ENCODE results near the gene TCF7L1.
A peak's percentile ranks its signal among the peaks of the same experiment; 100 is the strongest.
"Not testable (repeated sequence)": the region's sequence is repeated elsewhere in the genome, so short reads cannot be mapped to it uniquely, and the experiment has no call there.

Gene TCF7L1

DNA sequence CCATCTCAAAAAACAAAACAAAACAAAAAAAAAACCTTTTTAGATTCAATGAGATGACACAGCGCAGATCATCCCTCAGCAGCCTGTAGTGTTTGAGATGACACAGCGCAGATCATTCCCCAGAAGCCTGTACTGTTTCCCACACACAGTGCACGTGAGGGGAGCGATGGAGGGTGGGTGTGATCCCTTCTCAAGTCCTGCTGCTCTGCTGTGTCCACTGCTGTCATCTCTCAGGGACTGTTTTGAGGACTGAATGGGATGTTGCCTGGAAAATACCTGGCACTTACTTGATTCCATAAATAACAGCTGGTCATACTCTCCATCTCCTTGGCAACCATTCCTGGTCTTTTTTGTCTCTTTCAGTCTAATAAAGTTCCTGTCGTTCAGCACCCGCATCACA is 168.9 kb downstream of the TCF7L1 start:
- DNase-seq = no peak

DNA sequence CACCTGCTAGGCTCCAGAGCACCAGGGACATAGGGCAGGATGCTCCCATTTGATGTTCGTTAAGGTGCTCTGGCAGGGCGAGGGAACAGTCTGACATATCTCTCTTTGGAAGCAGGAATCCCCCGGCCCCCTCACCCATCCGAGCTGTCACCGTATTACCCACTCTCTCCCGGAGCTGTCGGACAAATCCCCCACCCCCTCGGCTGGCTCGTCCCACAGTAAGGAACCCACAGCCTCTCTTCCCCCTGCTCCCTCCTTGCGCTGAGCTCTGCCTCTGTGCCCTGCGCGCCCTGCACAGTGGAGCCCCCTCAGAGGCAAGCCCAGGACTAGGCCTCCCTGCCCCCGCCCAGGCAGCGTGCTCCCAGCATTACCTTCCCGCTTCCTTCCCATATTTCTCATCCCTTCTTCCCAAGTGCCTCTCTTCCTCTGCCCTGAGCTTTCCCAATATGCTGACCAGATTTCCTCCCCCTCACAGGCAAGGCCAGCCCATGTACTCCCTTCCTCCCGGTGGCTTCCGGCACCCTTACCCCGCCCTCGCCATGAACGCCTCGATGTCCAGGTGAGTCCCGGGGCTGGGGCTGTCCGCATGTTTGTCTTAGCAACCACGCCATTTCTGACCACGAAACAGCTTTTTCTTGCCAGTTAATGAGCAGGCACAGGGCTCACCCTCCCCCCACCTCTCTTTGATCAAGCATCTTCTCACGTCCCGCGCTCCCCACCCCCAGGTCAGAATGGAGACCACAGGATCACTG is 170.8 kb downstream of the TCF7L1 start:
- no peak for DNase-seq

DNA sequence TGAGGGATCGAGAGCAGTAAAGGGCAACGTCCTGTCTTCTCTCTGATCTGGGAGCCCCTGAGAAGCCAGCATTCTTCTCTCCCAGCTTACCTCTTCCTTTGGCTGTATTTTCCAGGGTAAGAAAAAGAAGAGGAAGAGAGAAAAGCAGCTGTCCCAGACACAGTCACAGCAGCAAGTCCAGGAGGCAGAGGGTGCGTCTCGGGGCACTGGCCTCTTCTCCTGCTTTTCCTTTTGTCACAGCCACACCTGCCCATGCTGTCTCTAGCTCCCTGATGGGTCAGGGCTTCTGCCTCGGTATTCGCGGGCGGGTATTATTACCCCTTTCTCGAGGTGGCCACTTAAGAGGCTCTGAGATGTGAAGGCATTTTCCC is 174.3 kb downstream of the TCF7L1 start:
- DNase-seq = no peak

DNA sequence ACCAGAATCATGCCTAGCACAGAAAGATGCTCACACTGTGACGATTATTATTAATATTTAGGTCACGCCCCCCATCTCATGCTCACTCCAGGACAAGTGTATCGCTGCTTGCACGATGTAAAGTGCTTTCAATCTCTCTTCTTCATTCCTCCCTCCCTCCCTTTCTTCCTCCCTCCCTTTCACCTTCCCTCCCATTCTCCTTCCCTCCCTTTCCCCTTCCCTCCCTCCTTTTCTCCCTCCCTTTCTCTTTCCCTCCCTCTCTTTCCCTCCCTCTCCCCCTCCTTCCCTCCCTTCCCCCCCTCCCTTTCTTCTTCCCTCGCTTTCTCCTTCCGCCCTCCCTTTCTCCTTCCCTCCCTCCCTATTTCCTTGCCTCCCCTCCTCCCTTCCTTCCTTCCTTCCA is 175.0 kb downstream of the TCF7L1 start:
- no peak for DNase-seq

DNA sequence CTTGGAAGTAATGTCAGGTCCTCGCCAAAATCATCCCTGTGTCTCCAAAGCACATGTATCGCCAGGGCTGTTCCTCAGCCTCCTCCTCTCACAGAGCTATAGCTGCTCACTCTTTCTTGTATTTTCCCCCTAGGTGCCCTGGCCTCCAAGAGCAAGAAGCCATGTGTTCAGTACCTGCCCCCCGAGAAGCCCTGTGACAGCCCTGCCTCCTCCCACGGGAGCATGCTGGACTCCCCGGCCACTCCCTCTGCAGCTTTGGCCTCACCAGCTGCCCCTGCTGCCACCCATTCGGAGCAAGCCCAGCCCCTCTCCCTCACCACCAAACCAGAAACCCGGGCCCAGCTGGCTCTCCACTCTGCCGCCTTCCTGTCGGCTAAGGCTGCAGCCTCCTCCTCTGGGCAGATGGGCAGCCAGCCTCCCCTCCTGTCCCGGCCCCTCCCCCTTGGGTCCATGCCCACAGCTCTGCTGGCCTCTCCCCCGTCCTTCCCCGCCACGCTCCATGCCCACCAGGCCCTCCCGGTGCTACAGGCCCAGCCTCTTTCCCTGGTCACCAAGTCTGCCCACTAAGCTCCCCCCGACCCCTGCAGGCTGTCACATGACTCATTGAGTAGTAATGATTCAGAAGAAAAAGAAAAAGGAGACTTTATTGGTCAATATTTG is 175.8 kb downstream of the TCF7L1 start:
- no peak for DNase-seq

DNA sequence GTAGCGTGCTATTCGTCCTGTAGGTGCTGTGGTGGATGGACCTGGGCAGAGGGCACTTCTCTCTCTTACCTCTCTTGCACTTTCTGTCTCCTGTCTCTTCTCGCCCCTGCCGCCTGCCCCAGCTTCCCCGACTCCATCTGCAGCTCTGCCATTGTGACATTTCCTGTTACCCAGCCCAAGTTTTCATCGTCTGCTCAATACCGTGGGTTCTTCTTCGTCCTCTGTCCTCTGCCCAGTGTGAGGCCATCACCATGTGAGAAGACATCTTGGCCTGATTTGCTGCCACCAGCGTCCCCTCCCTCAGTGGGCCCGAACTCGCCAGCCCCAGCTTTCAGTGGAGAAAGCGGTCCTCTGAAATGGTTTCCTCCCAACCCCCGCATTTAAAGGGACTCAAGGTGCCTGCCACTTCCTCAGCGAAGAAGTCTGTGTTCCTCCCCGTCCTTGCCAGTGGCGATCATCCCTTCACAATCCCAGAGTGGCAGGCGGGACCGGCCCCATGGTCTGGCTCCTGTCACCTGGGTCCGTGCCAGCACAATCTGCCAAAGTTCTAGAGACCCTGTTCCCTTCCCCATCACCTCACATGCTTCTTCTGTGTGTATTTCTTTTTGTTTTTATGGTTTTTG is 176.6 kb downstream of the TCF7L1 start:
- no peak for DNase-seq

DNA sequence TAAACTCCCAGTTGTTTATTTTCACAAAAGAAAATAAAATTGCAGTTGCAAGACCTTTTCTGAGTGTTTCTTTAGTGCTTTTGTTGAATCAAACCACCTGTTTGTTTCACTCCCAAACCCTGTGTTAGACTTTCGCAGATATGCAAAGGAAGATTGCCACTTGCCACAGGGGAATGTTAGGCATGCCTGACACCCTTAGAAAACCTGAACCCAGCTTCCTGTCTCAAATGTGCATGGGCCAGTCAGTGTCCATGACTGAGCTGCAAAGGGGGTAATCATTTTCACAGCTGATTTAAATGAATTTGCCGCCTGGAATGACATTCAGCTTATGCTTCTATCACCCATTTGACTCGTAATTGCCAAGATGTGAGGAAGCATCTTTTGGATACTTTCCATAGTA is 177.1 kb downstream of the TCF7L1 start:
- no peak for DNase-seq

DNA sequence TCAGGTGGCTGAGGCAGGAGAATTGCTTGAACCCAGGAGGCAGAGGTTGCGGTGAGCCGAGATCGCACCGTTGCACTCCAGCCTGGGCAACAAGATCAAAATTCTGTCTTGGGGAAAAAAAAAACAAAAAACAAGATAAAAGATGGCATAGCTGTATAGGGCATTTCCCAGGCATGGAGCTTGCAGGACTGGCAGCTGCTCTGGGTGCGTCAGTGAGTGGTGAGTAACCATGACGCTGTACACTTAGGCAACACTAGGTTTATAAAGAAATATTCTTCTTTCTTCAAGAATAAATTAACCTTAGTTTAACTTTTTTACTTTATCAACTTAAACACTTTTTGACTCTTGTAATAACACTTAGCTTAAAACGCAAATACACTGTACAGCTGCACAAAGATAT is 179.2 kb downstream of the TCF7L1 start:
- no peak for DNase-seq

DNA sequence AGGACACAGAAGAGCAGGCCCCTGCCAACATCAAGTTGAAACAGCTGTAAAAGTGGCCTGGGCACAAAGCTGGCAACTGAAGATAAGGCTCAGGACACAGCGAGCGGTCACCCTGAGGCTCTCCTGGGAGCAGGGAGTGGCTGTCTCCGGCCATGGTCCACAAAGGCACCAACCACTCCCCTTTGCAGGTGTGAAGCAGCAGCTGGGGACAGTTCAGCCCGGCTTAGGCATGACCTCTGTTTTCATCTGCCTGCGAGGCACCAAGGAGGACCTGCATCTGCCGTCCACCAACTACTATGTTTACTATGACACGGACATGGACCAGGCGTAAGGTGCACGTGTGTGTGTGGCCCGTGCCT is 181.7 kb downstream of the TCF7L1 start:
- DNase-seq = no peak

DNA sequence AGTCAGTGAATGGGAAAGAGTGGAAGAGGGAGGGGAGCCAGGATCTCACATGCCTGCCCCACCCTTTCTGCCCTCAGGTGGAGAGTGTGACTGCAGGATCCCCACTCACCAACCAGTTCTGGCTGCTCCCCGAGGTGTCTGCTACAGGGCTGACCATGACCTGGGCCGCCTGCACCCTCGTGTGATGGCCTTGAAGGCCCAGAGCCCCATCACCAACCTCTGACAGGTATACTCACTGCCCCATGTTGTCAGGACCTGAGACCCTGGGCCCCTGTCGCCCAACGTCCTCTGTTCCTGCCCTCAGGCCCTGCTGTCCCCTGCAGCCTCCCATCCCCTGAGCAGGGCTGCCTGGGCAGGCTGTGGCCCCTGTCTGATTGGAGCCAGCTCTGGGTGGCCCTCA is 182.7 kb downstream of the TCF7L1 start:
- not testable (repeated sequence) for DNase-seq

DNA sequence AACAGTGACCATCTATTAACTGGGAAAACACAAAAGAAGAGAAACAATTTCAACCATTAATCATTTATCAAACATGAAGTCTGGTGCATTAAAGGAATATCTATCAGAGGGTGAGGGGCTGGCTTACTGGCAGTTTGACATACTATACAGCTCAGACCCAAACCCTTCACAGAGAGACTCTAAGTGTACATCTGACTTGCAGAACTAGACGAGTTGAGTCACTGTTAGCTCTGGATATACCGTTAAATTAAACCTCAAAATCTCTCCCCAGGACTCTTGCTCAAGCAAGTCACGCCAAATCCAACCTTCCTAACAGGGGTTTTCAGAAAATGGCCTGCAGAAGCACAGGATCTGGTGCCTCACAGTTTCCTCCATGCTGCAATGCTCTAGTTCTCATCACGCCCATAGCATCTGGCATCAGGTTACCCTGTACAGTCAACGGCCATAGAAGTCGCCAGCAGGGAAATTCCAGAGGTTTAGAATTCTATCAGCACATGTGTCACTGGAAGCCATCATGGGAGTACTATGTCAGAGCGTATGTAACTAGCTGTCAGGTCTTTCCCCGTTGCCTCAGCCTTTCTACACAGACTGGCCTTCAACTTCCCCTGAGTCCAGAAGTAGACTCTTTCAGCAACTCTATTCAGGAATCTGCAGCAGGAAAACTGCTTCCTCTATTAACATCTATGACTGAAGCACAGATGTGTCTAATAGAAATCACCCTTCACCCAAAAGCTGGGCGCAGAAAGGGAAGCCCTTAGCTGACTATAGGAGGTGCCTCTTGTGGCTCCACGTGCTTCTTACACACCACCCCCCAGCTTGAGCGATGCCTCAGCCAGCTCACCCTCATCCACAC is 185.3 kb downstream of the TCF7L1 start:
- no peak for DNase-seq

DNA sequence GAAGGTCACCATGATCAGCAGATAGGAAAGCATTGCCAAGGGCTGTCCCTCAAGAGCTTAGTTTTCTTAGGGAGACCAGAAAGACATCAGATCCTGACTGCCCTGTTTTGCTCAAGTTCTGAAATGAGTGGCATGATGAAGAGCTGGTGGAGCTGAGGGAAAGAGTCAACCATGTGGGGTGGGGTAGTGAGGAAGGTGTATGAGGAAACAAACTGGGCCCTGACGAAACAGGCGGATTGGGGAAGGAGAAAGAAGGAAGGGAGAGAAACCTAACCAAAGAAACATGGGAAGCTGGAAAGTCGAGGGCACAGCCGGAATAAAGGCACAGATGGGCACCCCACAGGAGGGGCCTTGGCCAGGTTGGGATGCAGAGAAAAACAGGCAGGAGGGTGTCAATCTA is 186.6 kb downstream of the TCF7L1 start:
- no peak for DNase-seq

DNA sequence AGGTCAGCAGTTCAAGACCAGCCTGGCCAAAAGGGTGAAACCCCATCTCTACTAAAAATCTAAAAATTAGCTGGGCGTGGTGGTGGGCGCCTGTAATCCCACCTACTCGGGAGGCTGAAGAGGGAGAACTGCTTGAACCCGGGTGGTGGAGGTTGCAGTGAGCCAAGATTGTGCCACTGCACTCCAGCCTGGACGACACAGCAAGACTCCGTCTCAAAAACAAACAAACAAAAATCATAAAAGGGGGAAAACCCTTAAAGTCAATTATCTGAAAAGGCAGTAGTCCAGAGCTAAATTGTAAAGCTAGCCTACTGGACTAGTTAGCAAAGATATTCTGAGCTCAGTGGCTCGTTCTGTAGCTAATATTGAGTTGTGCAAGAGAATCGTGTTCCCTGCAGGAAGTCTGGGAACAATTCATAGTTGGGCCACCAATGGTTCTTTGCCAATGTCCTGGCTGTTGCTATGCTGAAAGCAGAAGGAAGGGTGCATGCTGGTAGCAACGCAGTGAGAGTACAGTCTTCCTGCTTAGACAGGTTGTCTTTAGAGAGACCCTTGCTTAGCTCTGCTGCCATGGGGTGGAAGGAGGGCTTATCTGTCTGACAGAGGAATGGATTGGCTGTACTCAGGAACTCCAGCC is 190.3 kb downstream of the TCF7L1 start:
- no peak for DNase-seq

DNA sequence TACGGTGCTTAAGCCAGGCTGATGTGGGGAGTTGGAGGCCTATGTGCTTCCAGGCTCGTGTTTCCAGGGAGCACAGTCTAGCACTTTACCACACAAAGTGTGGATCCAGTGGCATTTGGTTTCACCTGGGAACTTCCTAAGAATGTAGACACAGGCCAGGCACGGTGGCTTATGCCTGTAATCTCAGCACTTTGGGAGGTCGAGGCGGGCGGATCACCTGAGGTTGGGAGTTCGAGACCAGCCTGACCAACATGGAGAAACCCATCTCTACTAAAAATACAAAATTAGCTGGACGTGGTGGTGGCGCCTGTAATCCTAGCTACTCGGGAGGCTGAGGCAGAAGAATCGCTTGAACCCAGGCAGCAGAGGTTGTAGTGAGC is 190.8 kb downstream of the TCF7L1 start:
- not testable (repeated sequence) for DNase-seq

DNA sequence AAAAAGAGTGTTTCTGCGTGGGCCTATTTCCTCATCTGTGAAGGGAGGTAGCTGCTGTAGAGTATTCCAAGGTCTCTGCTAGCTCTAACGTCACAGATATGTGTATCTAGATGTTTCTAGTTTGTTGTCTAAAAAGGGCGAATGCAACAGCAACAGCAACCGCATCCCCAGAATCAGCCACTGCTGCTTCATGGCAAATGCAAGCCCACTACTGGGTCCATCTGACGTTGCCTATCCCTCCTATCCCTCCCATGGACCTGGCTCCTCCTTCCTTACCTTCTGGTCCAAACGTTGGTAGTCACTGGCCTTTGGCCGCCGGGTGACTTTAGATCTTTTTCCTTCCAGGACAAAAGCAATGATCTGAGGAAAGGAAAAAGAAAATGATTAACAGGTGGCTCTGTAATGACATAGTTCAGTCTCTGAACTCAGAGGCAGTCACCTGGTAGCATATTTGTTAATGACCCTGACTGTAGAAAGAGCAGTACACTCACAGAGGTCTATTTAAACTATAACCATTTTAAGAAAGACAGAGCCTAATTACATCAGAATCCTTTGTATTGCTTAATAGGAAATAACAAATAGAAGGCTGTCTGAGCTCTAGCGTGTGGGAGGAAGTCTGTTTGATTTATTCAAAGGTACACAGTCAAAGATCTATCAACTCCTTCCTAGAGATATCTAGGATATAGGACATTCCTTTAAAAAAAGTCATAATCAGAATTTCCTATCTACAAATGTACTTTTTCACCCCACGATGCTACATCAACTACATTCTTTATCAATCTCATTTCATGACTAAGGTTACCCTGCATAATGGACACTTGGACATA is 191.7 kb downstream of the TCF7L1 start:
- DNase-seq = no peak

DNA sequence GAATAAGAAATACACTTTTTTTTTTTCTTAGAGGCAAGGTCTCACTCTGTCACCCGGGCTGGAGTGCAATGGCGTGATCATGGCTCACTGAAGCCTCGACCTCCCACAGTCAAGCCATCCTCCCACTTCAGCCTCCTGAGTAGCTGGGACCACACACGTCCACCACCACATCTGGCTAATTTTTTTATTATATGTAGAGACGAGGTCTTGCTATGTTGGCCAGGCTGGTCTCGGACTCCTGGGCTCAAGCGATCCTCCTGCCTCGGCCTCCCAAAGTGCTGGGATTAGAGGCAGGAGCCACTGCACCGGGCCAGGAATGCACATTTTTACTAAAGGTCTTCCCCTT is 192.2 kb downstream of the TCF7L1 start:
- DNase-seq = no peak

DNA sequence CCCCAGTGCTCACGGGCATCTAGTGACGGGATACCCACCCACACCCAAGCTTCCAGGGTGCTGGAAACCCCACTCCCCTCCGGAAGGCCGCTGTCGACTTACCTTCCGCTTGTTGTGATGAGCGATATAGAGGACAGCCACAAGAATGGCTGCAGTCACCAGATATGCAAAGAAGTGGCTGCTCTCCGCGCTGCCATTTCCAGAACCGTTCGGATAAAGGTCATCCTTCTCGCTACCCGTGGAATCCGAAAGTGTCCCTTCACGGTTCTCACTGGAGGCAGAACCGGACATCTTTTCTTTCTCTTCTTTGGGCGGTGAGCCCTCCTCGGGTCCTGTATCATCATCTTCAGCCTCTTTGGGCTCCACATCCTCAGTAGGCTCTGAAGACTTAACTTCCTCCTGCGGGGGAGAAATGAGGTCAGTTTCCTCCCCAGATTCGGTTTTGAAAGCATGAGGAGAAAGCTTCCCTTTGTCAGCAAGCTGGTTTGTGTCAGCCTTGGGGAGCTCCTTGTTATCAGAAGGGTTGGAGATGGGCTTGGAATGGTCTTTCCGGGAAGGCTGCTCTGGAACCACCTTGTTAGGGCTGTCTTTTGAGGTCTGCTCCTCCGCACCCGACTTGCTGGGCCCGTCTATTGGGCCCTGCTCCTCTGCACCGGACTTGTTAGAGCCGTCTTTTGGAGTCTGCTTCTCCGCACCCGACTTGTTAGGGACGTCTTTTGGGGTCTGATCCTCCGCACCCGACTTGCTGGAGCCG is 193.4 kb downstream of the TCF7L1 start:
- DNase-seq = no peak

DNA sequence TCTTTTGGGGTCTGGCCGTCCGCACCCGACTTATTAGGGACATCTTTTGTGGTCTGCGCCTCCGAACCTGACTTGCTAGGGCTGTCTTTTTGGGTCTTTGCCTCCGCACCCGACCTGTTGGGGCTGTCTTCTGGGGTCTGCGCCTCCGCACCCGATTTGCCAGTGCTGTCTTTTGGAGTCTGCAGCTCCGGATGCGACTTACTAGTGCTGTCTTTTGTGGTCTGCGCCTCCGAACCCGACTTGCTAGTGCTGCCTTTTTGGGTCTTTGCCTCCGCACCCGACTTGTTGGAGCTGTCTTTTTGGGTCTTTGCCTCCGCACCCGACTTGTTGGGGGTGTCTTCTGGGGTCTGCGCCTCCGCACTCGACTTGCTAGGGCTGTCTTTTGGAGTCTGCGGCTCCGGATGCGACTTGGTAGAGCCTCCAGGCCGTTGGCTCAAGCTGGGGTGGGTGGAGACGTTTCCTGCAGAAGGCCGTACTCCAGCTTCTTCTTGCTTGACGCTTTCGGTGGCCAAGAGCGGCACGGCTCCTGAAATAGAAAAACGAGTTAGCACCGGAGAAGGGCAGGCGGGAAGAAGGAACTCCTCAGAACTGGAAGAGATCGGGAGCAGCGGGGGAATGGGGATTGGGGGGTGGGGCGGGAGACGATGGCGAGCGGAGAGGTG is 194.1 kb downstream of the TCF7L1 start:
- DNase-seq = no peak

DNA sequence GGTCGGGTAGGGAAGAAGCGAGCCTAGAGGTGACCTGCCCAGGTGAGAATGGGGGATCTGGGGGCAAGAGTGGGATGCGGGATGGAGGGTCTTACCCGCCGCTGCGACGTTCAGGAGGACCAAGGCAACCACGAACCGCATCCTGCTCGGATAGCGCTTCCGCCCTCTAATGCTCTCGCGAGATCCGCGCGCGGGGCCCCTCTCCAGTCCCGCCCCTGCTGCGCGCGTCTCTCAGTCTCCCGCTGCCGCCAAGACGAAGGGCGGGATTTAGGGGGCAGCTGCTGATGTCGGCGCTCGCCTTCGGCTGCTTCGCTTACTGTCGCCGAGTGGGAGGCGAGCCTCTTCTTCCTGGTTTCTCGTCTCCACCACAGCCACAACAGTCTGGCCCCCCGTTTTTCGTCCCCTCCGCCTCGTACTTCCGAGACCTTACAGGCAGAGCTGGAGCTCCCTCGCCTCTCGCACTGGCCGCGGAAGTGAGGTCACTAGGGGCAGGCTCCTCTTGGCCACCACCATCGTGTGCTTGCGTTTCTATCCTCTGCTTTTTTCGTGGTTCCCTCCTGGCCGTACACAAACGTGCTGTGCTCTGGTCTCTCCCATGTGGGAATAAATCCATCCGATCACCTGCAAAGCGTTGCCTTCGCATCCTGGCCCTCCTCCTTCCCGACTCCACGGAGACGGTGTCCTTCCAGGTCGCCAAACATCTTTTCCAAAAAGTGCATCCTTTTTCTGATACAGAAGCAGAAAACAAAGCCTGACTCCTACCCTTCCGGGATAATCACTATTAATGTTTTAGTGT is 194.8 kb downstream of the TCF7L1 start, which contains the start of gene TGOLN2:
Gene TGOLN2 (minus strand): TSS at position 168 of the 796 bp plus-strand sequence. CDS start 27 bp downstream, at position 141.
- DNase-seq = peak; percentile 56

DNA sequence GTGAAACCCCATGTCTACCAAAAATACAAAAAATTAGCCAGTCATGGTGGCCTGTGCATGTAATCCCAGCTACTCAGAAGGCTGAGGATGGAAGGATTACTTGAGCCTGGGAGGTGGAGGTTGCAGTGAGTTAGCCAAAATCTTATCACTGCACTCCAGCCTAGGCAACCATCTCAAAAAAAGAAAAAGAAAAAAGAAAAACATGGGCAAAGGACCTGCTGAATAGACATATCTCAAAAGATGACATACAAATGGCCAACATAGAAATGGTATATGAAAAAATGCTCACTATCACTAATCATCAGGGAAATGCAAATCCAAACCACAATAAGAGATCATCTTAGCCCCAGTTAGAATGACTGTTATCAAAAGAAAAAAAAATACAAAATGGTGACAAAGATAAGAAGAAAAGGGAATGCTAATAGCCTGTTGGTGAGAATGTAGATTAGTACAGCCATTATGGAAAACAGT is 196.0 kb downstream of the TCF7L1 start:
- no peak for DNase-seq
